Liver (tissue), 3 donors: ENCODE results near the gene S100A12.

Experiments
- EGR1 ChIP-seq, 2 donors: IDR thresholded peaks; 2 replicates each; pipeline ENCODE4 v1.6.1; 2016 to 2018; ENCODE audit warnings: antibody characterized with exemption in 2 of 2, low read depth in 2 of 2
- GABPA ChIP-seq, 2 donors: IDR thresholded peaks in 1 of 2; conservative IDR thresholded peaks in 1 of 2; 2 replicates each; pipeline ENCODE4 v1.6.1; 2016; ENCODE audit warnings: antibody characterized with exemption in 2 of 2, mild to moderate bottlenecking in 1 of 2, moderate library complexity in 1 of 2
- RAD21 ChIP-seq, 2 donors: IDR thresholded peaks; 2 replicates each; pipeline ENCODE4 v1.6.1; 2016; ENCODE audit warnings: antibody characterized with exemption in 2 of 2, mild to moderate bottlenecking in 2 of 2
- RXRA ChIP-seq, 2 donors: IDR thresholded peaks; 2 replicates each; pipeline ENCODE4 v1.6.1; 2017 to 2018; ENCODE audit warnings: antibody characterized with exemption in 2 of 2, mild to moderate bottlenecking in 1 of 2
- SP1 ChIP-seq: IDR thresholded peaks from 2 replicates; pipeline ENCODE4 v1.6.1; 2018; ENCODE audit warnings: antibody characterized with exemption, mild to moderate bottlenecking
- YY1 ChIP-seq: IDR thresholded peaks from 2 replicates; pipeline ENCODE4 v1.6.1; 2016; ENCODE audit warnings: antibody characterized with exemption, mild to moderate bottlenecking
- TF ChIP-seq, protein P1 (sequence below): fragments of 150-350 bp; IDR thresholded peaks from 2 replicates; pipeline ENCODE4 v1.5.1; 2017; ENCODE audit warnings: improper control_type of control experiment, low read depth, low read length; ENCODE audit not compliant: missing input control
- TF ChIP-seq, protein P2 (sequence below): IDR thresholded peaks from 2 replicates; pipeline ENCODE4 v1.6.1; 2016; ENCODE audit warnings: antibody characterized with exemption
- TF ChIP-seq, protein P3 (sequence below): IDR thresholded peaks from 2 replicates; pipeline ENCODE4 v1.6.1; 2016; ENCODE audit warnings: antibody characterized with exemption, mild to moderate bottlenecking
- TF ChIP-seq, protein P4 (sequence below): IDR thresholded peaks from 2 replicates; pipeline ENCODE4 v1.6.1; 2016; ENCODE audit warnings: antibody characterized with exemption
- donor health status: healthy.
- donor health status: healthy.

DNA sequence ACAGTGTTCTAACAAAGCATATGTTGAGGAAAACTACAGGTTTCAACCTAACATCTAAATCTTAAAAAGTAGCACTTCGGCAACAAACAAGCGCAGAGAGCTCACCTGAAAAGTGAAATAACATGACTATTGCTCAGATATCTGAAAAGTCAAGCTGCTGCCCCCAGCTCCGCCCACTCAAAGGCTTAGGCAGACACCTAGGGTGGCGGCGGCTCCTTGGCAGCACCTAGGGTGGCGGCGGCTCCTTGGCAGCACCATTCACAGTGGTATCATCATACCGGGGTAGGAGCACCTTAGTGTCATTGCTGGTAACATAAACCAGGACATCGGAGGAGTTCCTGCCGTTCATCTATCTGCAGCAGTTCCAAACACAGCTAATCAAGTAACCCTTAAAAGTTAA is 4.2 kb upstream of the S100A12 start:
- TF ChIP-seq, protein P1, sequence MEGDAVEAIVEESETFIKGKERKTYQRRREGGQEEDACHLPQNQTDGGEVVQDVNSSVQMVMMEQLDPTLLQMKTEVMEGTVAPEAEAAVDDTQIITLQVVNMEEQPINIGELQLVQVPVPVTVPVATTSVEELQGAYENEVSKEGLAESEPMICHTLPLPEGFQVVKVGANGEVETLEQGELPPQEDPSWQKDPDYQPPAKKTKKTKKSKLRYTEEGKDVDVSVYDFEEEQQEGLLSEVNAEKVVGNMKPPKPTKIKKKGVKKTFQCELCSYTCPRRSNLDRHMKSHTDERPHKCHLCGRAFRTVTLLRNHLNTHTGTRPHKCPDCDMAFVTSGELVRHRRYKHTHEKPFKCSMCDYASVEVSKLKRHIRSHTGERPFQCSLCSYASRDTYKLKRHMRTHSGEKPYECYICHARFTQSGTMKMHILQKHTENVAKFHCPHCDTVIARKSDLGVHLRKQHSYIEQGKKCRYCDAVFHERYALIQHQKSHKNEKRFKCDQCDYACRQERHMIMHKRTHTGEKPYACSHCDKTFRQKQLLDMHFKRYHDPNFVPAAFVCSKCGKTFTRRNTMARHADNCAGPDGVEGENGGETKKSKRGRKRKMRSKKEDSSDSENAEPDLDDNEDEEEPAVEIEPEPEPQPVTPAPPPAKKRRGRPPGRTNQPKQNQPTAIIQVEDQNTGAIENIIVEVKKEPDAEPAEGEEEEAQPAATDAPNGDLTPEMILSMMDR, result no peak
- TF ChIP-seq, protein P2, sequence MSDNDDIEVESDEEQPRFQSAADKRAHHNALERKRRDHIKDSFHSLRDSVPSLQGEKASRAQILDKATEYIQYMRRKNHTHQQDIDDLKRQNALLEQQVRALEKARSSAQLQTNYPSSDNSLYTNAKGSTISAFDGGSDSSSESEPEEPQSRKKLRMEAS, result no peak
- TF ChIP-seq, protein P3, sequence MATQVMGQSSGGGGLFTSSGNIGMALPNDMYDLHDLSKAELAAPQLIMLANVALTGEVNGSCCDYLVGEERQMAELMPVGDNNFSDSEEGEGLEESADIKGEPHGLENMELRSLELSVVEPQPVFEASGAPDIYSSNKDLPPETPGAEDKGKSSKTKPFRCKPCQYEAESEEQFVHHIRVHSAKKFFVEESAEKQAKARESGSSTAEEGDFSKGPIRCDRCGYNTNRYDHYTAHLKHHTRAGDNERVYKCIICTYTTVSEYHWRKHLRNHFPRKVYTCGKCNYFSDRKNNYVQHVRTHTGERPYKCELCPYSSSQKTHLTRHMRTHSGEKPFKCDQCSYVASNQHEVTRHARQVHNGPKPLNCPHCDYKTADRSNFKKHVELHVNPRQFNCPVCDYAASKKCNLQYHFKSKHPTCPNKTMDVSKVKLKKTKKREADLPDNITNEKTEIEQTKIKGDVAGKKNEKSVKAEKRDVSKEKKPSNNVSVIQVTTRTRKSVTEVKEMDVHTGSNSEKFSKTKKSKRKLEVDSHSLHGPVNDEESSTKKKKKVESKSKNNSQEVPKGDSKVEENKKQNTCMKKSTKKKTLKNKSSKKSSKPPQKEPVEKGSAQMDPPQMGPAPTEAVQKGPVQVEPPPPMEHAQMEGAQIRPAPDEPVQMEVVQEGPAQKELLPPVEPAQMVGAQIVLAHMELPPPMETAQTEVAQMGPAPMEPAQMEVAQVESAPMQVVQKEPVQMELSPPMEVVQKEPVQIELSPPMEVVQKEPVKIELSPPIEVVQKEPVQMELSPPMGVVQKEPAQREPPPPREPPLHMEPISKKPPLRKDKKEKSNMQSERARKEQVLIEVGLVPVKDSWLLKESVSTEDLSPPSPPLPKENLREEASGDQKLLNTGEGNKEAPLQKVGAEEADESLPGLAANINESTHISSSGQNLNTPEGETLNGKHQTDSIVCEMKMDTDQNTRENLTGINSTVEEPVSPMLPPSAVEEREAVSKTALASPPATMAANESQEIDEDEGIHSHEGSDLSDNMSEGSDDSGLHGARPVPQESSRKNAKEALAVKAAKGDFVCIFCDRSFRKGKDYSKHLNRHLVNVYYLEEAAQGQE, result no peak
- TF ChIP-seq RXRA (IDR thresholded peaks at IDR 0.05) (no peak), SP1 (no peak), GABPA (IDR thresholded peaks at IDR 0.05 in 1 of 2, conservative IDR thresholded peaks at IDR 0.05 in 1 of 2) (no peak), EGR1 (IDR thresholded peaks at IDR 0.05; ENCODE audit: low read depth in 2 of 2) (no peak), YY1 (no peak), RAD21 (IDR thresholded peaks at IDR 0.05) (no peak)
- TF ChIP-seq, protein P4, sequence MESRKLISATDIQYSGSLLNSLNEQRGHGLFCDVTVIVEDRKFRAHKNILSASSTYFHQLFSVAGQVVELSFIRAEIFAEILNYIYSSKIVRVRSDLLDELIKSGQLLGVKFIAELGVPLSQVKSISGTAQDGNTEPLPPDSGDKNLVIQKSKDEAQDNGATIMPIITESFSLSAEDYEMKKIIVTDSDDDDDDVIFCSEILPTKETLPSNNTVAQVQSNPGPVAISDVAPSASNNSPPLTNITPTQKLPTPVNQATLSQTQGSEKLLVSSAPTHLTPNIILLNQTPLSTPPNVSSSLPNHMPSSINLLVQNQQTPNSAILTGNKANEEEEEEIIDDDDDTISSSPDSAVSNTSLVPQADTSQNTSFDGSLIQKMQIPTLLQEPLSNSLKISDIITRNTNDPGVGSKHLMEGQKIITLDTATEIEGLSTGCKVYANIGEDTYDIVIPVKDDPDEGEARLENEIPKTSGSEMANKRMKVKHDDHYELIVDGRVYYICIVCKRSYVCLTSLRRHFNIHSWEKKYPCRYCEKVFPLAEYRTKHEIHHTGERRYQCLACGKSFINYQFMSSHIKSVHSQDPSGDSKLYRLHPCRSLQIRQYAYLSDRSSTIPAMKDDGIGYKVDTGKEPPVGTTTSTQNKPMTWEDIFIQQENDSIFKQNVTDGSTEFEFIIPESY, result no peak
